K562 (cell line): ENCODE results near the gene EGFL7. TPM values are rescaled to one million over a fixed set of nuclear protein-coding genes. Genes with fewer than 3 reads are reported as not detected.

Experiments used
- ATF4 ChIP-seq: fragments of 450-650 bp; formaldehyde crosslinking; IDR thresholded peaks from 2 replicates; pipeline ENCODE4 v1.4.0; 2022; ENCODE audit warnings: mild to moderate bottlenecking, moderate library complexity
- ESRRA ChIP-seq: fragments of 450-650 bp; IDR thresholded peaks from 2 replicates; pipeline ENCODE4 v1.6.1; 2014; ENCODE audit warnings: low read depth, mild to moderate bottlenecking, moderate library complexity, borderline replicate concordance
- GTF2E2 ChIP-seq: fragments of 200-800 bp; sonication (Bioruptor generic); IDR thresholded peaks from 2 replicates; pipeline ENCODE4 v1.6.1; 2016; ENCODE audit warnings: missing genetic modification characterization, missing compliant biosample characterization
- HOMEZ ChIP-seq: fragments of 250-450 bp; sonication (Bioruptor Pico); IDR thresholded peaks from 2 replicates; pipeline ENCODE4 v1.4.0; 2020; ENCODE audit warnings: mild to moderate bottlenecking, moderate library complexity
- KLF10 ChIP-seq: fragments of 250-450 bp; sonication (Bioruptor Pico); IDR thresholded peaks from 2 replicates; pipeline ENCODE4 v1.6.1; 2021; ENCODE audit warnings: matching md5 sums
- KLF6 ChIP-seq: fragments of 250-450 bp; sonication (Bioruptor Pico); IDR thresholded peaks from 2 replicates; pipeline ENCODE4 v1.4.0; 2020; ENCODE audit warnings: mild to moderate bottlenecking, moderate library complexity, borderline replicate concordance
- MXI1 ChIP-seq: IDR thresholded peaks from 2 replicates; pipeline ENCODE4 v1.6.1; 2011; ENCODE audit warnings: low read depth, mild to moderate bottlenecking, improper control_type of control experiment, low read length
- POLR2AphosphoS5 ChIP-seq: IDR thresholded peaks from 2 replicates; pipeline ENCODE4 v1.6.1; 2011; ENCODE audit warnings: mild to moderate bottlenecking, low read depth, low read length, moderate library complexity; ENCODE audit not compliant: control insufficient read depth, insufficient read depth
- RBBP5 ChIP-seq: fragments of 200-600 bp; sonication (generic); IDR thresholded peaks from 2 replicates; pipeline ENCODE4 v1.6.1; 2012; ENCODE audit warnings: borderline replicate concordance, mild to moderate bottlenecking, low read length, control low read depth, inconsistent platforms; ENCODE audit not compliant: insufficient read depth, poor library complexity, severe bottlenecking
- SAP30 ChIP-seq: fragments of 200-600 bp; sonication (generic); IDR thresholded peaks from 2 replicates; pipeline ENCODE4 v1.6.1; 2012; ENCODE audit warnings: borderline replicate concordance, low read depth, mild to moderate bottlenecking, moderate library complexity, low read length, control low read depth, inconsistent platforms; ENCODE audit not compliant: insufficient read depth, poor library complexity, severe bottlenecking
- SETDB1 ChIP-seq: IDR thresholded peaks from one replicate; pipeline ENCODE4 v1.6.1; 2012; ENCODE audit warnings: low read length, control low read depth, inconsistent platforms
- TEAD1 ChIP-seq, 2 experiments: fragments of 450-650 bp in 1 of 2; sonication (generic) in 1 of 2; formaldehyde crosslinking; IDR thresholded peaks; 2 replicates each; pipeline versions ENCODE4 v1.4.0 to v1.8.0; 2020 to 2022; ENCODE audit warnings: mild to moderate bottlenecking in 2 of 2, missing genetic modification reagents in 1 of 2
- ZBTB8A ChIP-seq: fragments of 450-650 bp; IDR thresholded peaks from 2 replicates; pipeline ENCODE4 v1.6.1; 2018; ENCODE audit warnings: mild to moderate bottlenecking, moderate library complexity; ENCODE audit not compliant: partially characterized antibody
- ZFPM2 ChIP-seq: fragments of 250-450 bp; sonication (Bioruptor Pico); IDR thresholded peaks from 2 replicates; pipeline ENCODE4 v1.5.1; 2022; ENCODE audit warnings: mild to moderate bottlenecking
- ZKSCAN3 ChIP-seq: fragments of 250-450 bp; sonication (Bioruptor Pico); IDR thresholded peaks from 2 replicates; pipeline ENCODE4 v1.4.0; 2020
- ZNF398 ChIP-seq: fragments of 250-450 bp; sonication (Bioruptor Pico); IDR thresholded peaks from 2 replicates; pipeline ENCODE4 v1.8.0; 2021; ENCODE audit warnings: moderate library complexity, mild to moderate bottlenecking, inconsistent platforms
- polyA plus RNA-seq, 8 experiments: library from polyadenylated mRNA; depleted of rRNA in 4 of 8; stranded (reverse) in 5 of 8; unstranded in 3 of 8; fragments of >200 nt; fragmentation: Nextera tagmentation in 2 of 8; fragmentation: Illumina TruSeq in 1 of 8; extraction: Ambion mirVana in 2 of 8; extraction: Trizol in 1 of 8; gene quantifications; 2 replicates each; pipeline versions ENCODE4 v1.2.1 to v1.2.3, GENCODE V29; 2011 to 2014; ENCODE audit warnings: inconsistent platforms in 1 of 8, missing spikeins in 1 of 8
- total RNA-seq, 7 experiments: library from RNA; depleted of rRNA in 6 of 7; stranded (reverse); fragments of >200 nt in 6 of 7; fragmentation: Illumina TruSeq in 2 of 7; extraction: Trizol in 2 of 7; gene quantifications; 2 replicates each; pipeline versions ENCODE4 v1.2.1 to v1.2.3, GENCODE V29; 2011 to 2021; ENCODE audit warnings: low replicate concordance in 1 of 7
- TF ChIP-seq, protein P1 (sequence below): fragments of 250-450 bp; sonication (Bioruptor Pico); IDR thresholded peaks from 2 replicates; pipeline ENCODE4 v1.4.0; 2020; ENCODE audit warnings: mild to moderate bottlenecking, moderate library complexity, borderline replicate concordance

Gene EGFL7
- total and polyA plus RNA-seq, 9 of the 15 experiments (the other 6 are each of a cell fraction or from before 2014, with no cell fraction given) = 1.5 to 286 (median 55.5) TPM

DNA sequence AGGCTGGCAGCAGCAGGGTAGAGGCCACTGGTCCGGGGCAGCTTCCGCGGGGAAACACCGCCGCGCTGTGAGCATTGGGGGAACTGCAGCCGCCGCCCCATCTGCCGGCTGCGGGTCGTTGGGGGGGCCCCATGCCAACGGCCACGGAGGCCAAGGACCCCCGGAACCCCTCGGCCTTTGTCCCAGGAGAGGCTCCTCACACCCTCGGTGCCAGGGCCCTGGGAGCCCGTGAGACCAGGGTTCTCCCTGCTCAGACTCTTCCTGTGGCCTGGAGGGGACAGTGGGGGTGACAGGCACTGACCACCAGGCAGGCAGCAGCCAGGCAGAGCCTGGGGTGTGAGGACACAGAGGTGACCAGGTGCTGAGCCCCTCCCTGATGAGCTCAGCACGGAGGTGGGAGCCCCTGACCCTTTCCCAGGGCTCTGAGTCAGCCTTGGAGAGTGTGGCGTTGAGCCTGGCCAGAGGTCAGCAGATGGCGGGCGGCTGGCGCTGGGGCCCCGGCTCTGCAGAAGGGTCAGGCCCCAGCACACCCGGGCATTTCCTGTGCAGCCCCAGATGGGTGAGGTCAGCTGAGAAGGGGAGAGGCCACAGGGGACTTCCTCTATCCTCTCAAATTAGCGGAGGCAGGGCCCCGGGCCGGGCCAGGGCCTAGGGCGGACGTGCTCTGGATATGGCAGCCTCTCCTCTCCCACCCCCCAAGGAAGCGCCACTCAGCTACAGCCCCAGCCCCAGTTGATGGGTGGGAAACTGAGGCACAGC, 17.9 kb upstream of the EGFL7 start (continued):
- TF ChIP-seq SAP30 (no peak), ZNF398 (CRISPR knock-in tag) (no peak), HOMEZ (CRISPR knock-in tag) (0 out of 2 replicates have a peak, but pooled peaks have one; percentile 15), RBBP5 (peak; percentile 6), ZBTB8A (no peak), MXI1 (no peak), KLF6 (CRISPR knock-in tag) (peak; percentile 29; the same call in 1 of the 2 replicates), ESRRA (peak; percentile 6; the same call in 1 of the 2 replicates), ATF4 (CRISPR knock-in tag) (no peak; the same call in 1 of the 2 replicates), SETDB1 (peak; percentile 15), GTF2E2 (tag) (no peak), ZKSCAN3 (no peak), TEAD1 (CRISPR knock-in tag; IDR thresholded peaks at IDR 0.05) (no peak), ZFPM2 (CRISPR knock-in tag) (no peak), POLR2AphosphoS5 (no peak), KLF10 (CRISPR knock-in tag) (no peak)
- TF ChIP-seq, protein P1, sequence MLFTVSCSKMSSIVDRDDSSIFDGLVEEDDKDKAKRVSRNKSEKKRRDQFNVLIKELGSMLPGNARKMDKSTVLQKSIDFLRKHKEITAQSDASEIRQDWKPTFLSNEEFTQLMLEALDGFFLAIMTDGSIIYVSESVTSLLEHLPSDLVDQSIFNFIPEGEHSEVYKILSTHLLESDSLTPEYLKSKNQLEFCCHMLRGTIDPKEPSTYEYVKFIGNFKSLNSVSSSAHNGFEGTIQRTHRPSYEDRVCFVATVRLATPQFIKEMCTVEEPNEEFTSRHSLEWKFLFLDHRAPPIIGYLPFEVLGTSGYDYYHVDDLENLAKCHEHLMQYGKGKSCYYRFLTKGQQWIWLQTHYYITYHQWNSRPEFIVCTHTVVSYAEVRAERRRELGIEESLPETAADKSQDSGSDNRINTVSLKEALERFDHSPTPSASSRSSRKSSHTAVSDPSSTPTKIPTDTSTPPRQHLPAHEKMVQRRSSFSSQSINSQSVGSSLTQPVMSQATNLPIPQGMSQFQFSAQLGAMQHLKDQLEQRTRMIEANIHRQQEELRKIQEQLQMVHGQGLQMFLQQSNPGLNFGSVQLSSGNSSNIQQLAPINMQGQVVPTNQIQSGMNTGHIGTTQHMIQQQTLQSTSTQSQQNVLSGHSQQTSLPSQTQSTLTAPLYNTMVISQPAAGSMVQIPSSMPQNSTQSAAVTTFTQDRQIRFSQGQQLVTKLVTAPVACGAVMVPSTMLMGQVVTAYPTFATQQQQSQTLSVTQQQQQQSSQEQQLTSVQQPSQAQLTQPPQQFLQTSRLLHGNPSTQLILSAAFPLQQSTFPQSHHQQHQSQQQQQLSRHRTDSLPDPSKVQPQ = no peak
